ENCODE results near the gene SLX9. TPM values are rescaled to one million over a fixed set of nuclear protein-coding genes. Genes with fewer than 3 reads are reported as not detected.

SLX9 gene
- total RNA-seq, 1 donor from 2014 or later = 31.8 TPM

GRCh38 chr21:44980562-44981489, 41.0 kb downstream of the SLX9 start:
- peaks cover 2% of the 10 kb centered on the region for H3K36me3 Mint-ChIP-seq
- no peak overlapping the region for H3K4me3 Mint-ChIP-seq
- H3K4me1 Mint-ChIP-seq = peaks cover 11% of the 10 kb centered on the region
- no peaks in the 10 kb centered on the region for H3K27me3 Mint-ChIP-seq (ENCODE audit: low read depth)
- no peaks in the 10 kb centered on the region for H3K9me3 Mint-ChIP-seq
- no peak for TF ChIP-seq CTCF (IDR thresholded peaks at IDR 0.05; ENCODE audit: unreplicated experiment)
- DNase-seq (ENCODE audit: low spot score in 2 of 2, unreplicated experiment in 2 of 2) = no peak
- peak overlapping the region; percentile 84 for H3K27ac Mint-ChIP-seq

- Mint-ChIP-seq H3K9me3 (no peaks in the 10 kb centered on the region), H3K4me3 (no peak overlapping the region), H3K36me3 (peaks cover 2% of the 10 kb centered on the region), H3K27me3 (ENCODE audit: low read depth) (no peaks in the 10 kb centered on the region), H3K4me1 (peaks cover 11% of the 10 kb centered on the region), H3K27ac (peak overlapping the region; percentile 57)
- no peak for DNase-seq (ENCODE audit: low spot score in 2 of 2, unreplicated experiment in 2 of 2)
- TF ChIP-seq CTCF (IDR thresholded peaks at IDR 0.05; ENCODE audit: unreplicated experiment) = no peak
Measured at GRCh38 chr21:44982558-44983250, 42.9 kb downstream of the SLX9 start.

- TF ChIP-seq CTCF (IDR thresholded peaks at IDR 0.05; ENCODE audit: unreplicated experiment) = no peak
- no peak overlapping the region for H3K4me3 Mint-ChIP-seq
- H3K36me3 Mint-ChIP-seq = no peaks in the 10 kb centered on the region
- DNase-seq (ENCODE audit: low spot score in 2 of 2, unreplicated experiment in 2 of 2) = no peak
- H3K27ac Mint-ChIP-seq = peak overlapping the region; percentile 57
- H3K9me3 Mint-ChIP-seq = no peaks in the 10 kb centered on the region
- no peaks in the 10 kb centered on the region for H3K27me3 Mint-ChIP-seq (ENCODE audit: low read depth)
- peaks cover 11% of the 10 kb centered on the region for H3K4me1 Mint-ChIP-seq
Measured at GRCh38 chr21:44983421-44984206, 43.8 kb downstream of the SLX9 start.

- Mint-ChIP-seq H3K27me3 (ENCODE audit: low read depth) (no peaks in the 10 kb centered on the region), H3K4me3 (no peak overlapping the region), H3K36me3 (no peaks in the 10 kb centered on the region), H3K9me3 (no peaks in the 10 kb centered on the region), H3K4me1 (peaks cover 14% of the 10 kb centered on the region), H3K27ac (no peak overlapping the region)
- no peak for TF ChIP-seq CTCF (IDR thresholded peaks at IDR 0.05; ENCODE audit: unreplicated experiment)
- no peak for DNase-seq (ENCODE audit: low spot score in 2 of 2, unreplicated experiment in 2 of 2)
Measured at GRCh38 chr21:44984428-44984791, 44.6 kb downstream of the SLX9 start.

GRCh38 chr21:44984792-44985440, 45.1 kb downstream of the SLX9 start:
- Mint-ChIP-seq H3K4me1 (peaks cover 19% of the 10 kb centered on the region), H3K4me3 (no peak overlapping the region), H3K9me3 (no peaks in the 10 kb centered on the region), H3K27me3 (ENCODE audit: low read depth) (no peaks in the 10 kb centered on the region), H3K36me3 (no peaks in the 10 kb centered on the region), H3K27ac (no peak overlapping the region)
- no peak for TF ChIP-seq CTCF (IDR thresholded peaks at IDR 0.05; ENCODE audit: unreplicated experiment)
- DNase-seq (ENCODE audit: low spot score in 2 of 2, unreplicated experiment in 2 of 2) = no peak
